Esophagus squamous epithelium (tissue), 4 donors: ENCODE data around the gene PDE9A.

Source experiments
- CTCF ChIP-seq, 6 experiments: fragments of 450-650 bp in 4 of 6; fragments of 200-600 bp in 2 of 6; sonication (generic) in 2 of 6; IDR thresholded peaks; one replicate each; pipeline ENCODE4 v1.5.1; 2016 to 2019; ENCODE audit warnings: antibody characterized with exemption in 6 of 6, mild to moderate bottlenecking in 4 of 6, moderate library complexity in 4 of 6
- POLR2A ChIP-seq, 4 donors: fragments of 450-650 bp; IDR thresholded peaks; one replicate each; pipeline ENCODE4 v1.6.1; 2017; ENCODE audit warnings: antibody characterized with exemption in 4 of 4, mild to moderate bottlenecking in 4 of 4, moderate library complexity in 3 of 4

GRCh38 chr21:42633858-42634257 is 19.6 kb upstream of the PDE9A start:
- TF ChIP-seq POLR2A (IDR thresholded peaks at IDR 0.05), result no peak
- no peak for TF ChIP-seq CTCF (IDR thresholded peaks at IDR 0.05)
